CD4-positive, alpha-beta T cell treated with Interleukin-6 at 100 ng/mL for 8 hours (primary cell): ENCODE results near the gene OR10Z1.

Source experiments
- DNase-seq: peaks from one replicate; pipeline ENCODE4 v3.0.0-alpha.2; 2020; ENCODE audit warnings: mixed read lengths, low spot score

The OR10Z1 gene, protein sequence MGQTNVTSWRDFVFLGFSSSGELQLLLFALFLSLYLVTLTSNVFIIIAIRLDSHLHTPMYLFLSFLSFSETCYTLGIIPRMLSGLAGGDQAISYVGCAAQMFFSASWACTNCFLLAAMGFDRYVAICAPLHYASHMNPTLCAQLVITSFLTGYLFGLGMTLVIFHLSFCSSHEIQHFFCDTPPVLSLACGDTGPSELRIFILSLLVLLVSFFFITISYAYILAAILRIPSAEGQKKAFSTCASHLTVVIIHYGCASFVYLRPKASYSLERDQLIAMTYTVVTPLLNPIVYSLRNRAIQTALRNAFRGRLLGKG

DNA sequence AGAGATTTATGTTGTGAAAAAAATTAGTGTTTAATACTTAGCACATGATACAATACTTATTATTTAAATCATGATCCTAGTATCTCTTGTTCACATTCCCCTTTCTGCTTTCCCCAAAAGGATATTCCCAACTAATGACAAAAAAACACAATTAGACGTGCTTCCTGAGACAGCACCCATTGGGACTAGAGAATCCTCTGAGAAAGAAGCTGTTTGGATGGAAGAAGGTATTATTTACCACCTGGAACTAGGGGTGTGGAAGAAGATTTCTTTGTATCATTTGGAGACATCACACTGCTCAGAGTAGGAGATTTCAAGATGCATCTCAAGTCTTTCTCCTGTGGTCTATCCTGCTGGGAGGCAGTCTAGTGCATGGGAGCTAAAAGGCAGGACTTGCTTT lies at the start of gene OR10Z1:
OR10Z1 (plus strand) TSS at position 301 of the 400 bp plus-strand sequence. CDS start 1,171 bp downstream, outside the sequence.
- no peak for DNase-seq

GRCh38 chr1:158559696-158560095 lies 45.4 kb upstream of the OR10Z1 start:
- DNase-seq = no peak

DNA sequence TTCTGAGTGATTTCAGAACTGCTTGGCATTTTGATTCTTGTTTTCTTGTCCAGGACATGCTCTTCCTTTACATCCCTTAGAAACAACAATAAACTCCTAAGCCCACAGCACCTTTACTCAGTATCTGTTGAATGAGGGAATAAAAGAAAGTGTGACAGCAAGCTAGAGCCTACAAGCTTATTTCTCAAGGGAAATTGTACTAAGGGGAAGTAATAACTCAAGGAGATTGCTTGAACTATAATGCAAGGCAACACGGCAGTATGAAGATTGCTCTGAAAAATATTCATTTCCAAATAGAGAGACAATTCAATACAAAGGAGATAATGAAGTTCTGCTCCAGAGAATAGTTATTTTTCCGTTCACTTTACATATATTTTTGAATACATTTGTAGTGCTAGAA lies 41.2 kb upstream of the OR10Z1 start:
- no peak for DNase-seq

GRCh38 chr1:158564608-158565007 lies 40.5 kb upstream of the OR10Z1 start:
- DNase-seq = no peak

DNA sequence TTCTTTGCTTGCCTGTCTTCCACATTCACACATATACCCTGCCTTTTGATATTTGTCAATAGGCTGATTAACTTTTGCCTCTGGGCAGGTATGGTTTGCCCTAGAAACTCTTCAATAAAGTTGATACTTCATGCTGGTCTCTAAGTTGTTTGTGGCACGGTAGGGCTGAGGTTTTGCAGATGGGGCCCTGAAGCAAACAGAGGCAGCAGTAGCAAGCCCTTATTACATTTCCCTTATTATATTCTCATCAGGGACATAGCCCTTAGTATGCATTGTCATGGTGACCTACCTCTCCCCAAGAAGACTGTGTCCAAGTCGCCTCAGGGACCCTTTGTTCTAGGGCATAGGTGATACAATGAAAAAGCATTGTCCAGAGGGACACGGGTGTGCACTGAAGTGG lies 34.6 kb upstream of the OR10Z1 start, which contains the start of gene OR6P1:
OR6P1 (minus strand) TSS at position 101 of the 400 bp plus-strand sequence. CDS start 6,976 bp downstream, outside the sequence.
- no peak for DNase-seq

- DNase-seq = no peak
Observed at GRCh38 chr1:158572226-158572625, 32.8 kb upstream of the OR10Z1 start.

DNA sequence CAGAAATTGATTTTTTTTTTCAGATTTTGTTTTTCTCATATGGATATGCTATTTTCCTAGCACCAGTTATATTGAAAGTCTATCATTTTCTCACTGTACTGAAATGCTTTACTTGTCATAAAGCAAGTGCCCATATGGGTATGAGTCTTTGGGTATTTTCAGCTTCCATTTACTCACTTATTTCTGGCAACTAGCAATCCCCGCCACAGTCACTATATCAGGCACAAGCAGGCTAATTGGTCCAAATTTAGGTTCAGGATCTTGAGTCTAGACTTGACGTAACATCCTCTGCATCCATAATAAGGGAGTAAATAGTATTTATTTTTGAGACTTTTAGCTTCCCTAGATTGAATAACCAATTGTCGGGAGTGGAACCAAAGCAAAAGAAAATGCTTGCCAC lies 27.5 kb upstream of the OR10Z1 start:
- no peak for DNase-seq

DNA sequence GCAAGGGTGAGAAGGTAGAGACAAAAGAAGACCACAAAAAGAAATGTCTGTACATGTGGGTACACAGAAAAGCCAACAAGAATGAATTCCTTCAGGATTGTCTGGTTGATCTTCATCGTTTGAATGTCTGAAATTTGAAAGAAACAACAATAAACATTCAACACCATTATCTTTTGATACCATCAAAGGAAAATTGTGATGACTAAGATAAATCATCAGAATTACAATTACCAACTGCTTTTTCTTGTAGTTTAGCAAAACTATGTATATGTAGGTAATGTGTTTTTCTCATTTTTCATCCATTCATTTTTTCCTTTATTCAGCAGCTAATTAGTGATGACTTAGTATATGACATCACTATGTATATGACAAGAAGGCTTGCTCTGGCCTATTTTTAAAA lies 25.3 kb upstream of the OR10Z1 start, which contains the start of gene OR10X1:
OR10X1 (minus strand) TSS at position 167 of the 400 bp plus-strand sequence; CDS start at position 167, 0 bp downstream.
- DNase-seq = no peak

DNA sequence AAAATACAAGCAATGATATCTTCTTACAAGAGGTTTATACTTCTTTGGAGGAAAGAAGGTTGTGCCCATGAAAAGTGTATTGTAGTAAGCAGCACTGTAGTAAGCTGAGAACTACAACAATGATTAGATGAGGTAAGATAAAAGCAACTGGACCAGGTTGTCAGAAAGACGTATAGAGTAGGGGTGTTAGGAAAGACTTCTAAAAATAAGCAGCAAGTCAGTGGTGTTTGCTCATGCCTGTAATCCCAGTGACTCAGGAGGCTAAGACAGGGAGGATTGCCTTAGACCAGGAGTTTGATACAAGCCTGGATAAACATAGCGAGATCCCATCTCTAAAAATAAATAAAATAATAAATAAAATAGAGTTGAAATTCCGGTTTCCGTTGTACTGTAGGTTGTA lies 21.1 kb upstream of the OR10Z1 start:
- DNase-seq = no peak

- DNase-seq = no peak
Observed at GRCh38 chr1:158586942-158587341, 18.1 kb upstream of the OR10Z1 start.

GRCh38 chr1:158600735-158601134 lies 4.3 kb upstream of the OR10Z1 start:
- no peak for DNase-seq

DNA sequence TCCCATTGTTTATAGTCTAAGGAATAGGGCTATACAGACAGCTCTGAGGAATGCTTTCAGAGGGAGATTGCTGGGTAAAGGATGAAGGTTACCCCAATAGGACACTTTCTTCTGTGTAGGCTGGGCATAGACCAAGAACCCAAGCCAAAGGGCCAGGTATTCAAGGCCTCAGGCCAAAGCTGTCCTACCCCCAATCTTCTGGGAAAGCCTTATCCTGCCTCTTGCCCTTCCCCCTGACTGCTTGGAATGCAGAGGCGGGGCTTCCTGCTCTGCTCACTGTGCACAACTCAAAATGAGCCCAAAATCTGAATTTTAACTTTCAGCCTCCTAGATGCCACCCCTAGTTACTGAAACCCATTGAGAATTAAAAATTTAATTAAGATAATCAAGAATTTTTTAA lies 2.2 kb downstream of the OR10Z1 start:
- DNase-seq = no peak

DNA sequence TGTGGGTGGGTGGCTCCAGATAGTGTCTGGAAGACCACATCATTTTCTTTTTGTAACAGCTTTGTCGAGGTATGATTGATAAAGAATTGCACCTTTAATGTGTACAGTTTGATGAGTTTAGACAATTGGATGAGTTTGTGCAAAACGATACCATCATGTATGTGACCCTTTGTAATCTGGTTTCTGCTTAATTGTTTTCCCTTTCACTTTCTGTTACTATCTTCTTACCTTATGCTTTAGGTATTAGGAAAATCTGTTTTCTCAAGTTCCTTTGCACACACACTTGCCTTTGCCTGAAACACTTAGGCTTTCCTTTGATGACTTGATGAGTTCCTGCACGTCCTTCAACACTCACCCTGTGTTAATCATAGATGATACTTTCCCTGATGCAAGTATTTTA lies 6.8 kb downstream of the OR10Z1 start:
- DNase-seq = no peak

GRCh38 chr1:158613764-158614163 lies 8.7 kb downstream of the OR10Z1 start:
- no peak for DNase-seq

GRCh38 chr1:158638146-158638545 lies 33.1 kb downstream of the OR10Z1 start:
- no peak for DNase-seq

- no peak for DNase-seq
Observed at GRCh38 chr1:158638904-158639303, 33.8 kb downstream of the OR10Z1 start.

GRCh38 chr1:158644449-158644848 lies 39.4 kb downstream of the OR10Z1 start:
- DNase-seq = no peak

- no peak for DNase-seq
Observed at GRCh38 chr1:158646465-158646864, 41.4 kb downstream of the OR10Z1 start.

GRCh38 chr1:158649052-158649451 lies 44.0 kb downstream of the OR10Z1 start:
- no peak for DNase-seq

DNA sequence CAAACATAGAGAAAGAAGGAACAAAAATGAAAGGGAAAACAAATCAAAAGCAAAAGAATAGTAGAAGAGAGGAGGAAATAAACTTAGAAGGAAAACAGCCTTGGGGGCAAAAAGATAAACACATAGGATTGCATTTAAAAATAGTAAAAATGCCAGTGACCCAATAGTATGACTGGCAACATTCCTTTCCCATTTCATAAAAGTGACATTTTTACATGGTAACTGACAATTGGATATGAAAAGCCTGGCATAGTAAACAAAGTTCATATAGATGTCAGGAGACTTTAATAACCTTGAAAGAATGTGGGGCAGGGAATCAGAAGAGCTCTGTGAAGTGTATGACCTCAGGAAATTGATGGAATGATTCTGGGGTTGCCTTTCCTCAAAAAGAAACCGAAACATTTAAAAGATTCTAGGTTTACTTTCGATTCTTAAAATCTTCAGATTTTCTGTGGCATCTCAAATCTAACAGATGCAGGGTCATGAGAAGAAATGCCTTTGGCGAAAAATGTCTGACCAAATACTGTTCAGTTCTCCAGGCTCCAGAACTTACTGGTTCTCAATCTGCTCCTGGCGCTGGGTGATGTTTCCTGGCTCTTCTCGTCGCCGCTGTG lies 47.8 kb downstream of the OR10Z1 start:
- DNase-seq = no peak

DNA sequence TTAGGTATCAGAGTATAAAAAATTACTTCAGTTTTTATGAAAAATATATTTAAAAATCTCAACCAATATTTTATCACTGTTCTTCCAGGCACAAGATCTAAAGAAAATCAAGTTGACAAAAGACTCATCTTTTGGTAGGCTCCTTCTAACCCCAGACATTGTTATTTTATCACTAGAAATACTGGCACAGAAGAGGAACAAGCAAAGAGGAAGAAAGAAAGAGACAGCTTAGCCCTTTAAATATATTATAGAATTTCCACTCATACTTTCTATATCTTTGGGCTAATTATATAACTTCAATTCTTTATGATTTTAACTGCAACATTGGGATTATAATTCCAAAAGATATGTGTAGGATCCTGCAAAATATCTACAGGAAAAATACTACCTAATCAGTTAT lies 49.0 kb downstream of the OR10Z1 start:
- no peak for DNase-seq

DNA sequence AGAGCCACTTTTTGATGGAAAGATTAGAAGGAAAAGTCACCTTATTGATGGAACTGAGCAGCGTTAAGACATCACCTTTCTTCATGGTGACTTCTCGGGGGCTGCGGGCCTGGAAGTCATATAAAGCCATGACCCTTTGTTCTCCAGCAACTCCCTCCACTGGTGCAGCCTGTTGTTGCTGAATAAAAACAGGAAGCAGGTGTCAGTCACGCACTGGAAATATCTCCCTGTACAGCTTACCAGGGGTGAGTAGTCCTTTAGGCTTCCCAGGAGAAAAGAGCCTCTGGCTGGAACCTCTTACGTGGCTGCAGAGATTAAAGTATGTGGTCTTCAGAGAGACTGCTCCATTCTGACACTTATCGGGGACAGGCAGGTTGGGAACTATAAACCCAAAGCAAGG lies 49.5 kb downstream of the OR10Z1 start:
- no peak for DNase-seq
